HG02973 (cell line): ENCODE data around the gene ACTL10.

Source experiments
- ATAC-seq: cut with Tn5 transposase; IDR thresholded peaks from one replicate; pipeline ENCODE4 v1.9.1; 2021; ENCODE audit warnings: moderate library complexity; ENCODE audit not compliant: unreplicated experiment

ACTL10 gene

GRCh38 chr20:33676121-33676520, 9.4 kb downstream of the ACTL10 start:
- no peak for ATAC-seq

DNA sequence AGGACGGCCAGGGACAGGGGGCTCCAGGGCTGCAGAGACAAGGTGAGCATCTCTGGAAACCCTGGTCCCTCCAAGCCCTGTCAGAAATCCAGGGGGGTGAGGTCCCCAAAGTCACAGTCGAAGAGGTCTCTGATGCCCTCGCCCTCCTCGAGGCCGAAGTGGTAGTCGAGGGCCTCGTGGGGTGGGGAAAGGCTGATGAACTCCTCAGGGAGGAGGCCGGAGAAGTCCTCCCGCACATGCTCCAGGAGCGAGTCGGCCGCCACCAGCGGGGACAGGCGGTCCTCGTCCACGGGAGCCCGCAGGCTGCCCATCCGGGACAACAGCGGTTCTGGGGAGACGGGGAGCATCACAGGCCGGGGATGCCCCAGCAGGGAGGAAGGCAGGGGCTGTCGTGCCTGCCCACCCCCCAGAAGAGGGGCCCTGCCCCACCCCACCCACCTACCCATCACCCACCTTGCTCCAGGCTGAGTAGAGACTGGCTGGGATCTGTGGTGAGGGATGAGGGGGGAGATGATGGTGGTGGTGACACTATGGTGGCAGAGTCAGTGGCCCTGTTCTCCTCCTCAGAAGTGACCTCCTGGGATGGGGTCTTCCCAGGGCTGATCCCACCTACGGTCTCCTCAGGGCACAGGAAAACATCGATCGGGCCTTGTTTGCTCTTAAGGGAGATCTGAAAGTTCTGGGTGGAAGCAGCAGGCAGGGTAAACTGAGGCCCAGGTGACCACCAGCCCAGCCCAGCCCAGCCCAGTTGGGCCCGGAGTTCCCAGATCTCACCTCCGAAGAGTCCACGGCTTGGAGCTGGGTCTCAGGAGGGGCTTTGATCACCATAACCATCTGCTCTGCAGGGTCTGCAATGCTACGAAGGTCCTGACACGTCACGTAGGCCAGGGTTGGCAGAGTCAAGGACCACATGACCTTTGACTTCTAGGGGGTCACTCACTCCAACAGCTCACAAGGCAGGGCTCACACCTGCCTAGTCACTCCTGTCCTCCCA, 10.2 kb downstream of the ACTL10 start:
- ATAC-seq: no peak

DNA sequence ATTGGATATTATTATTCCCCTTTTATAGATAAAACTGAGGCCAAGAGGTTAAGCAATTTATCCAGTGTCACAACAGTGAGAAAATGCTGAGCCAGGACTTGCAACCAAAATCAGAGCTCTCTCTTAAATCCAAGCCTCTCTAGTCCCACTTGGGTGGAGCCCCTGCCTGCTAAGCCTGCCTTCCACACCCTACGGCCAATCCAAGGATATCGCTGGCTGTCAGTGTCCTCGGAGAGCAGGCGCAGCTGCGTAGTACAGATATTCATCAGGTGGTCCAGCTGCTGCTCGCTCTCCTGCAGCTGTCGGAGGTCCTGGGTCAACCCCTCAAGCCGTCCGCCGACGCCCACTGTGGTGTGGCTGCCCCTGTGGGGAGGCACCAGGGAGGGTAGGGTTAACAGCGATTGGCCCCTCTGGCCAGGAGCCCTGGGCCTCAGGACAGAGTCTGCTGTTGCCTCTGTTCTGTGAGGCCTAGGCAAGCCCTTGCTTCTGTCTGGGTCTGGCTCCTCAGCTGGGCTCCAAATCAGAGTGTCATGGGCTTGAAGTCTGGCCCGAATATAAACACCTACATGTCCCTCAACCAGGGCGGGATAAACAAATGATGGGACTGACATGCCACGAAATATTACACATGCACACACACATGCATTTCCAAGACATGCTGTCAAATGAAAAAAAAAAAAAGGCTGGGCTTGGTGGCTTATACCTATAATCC, 11.4 kb downstream of the ACTL10 start:
- no peak for ATAC-seq

DNA sequence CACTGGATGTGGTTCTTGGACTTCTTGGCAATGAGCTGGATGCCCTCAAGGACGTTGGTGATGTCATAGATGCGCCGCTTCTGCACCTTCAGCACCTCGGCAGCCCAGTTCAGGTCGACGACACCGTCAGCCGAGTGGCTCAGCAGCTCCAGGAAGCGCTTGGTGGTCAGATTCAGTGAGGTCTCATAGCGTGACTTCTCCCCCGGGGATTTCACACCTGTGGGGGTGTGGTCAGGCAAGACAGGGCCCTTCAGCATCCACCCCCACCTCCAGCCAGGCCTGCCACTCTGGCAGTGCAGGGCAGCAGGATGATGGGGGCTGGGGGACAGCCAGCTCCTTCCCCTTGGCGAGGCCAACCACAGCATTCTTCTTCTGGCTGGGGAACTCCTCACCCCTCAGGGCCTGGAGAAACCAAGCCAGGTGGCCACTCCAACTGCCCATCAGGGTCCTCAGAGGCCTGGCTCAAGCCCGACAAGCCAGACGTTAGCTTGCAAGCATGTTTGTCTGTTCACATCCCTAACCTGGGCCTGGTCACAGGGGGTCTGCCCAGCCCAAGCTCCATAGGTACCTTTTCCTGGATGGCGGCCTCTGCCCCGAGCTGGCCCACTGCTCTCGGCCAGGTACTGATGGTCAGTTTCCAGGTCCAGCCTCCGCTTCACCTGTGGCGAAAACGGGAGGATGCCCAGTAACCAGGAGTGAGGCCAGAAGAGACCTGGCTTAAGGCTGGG, 13.2 kb downstream of the ACTL10 start:
- ATAC-seq: no peak

DNA sequence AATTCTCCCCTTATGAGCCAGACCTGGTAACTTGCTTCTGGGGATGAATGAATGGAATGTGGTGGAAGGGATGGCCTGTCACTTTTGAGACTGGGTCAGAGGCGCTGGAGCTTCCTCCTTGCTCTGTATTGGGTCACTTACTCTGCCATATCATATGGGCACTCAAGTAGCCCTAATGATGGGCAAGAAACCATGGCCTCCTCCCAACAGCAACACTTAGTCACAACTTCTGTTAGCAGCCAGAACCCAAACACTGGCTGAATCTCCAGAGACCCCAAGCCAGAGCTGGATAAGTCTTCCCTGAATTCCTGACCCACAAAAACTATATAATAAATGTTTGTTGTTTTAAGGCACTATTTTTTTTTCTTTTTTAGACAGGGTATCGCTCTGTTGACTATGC, 13.9 kb downstream of the ACTL10 start:
- no peak for ATAC-seq

DNA sequence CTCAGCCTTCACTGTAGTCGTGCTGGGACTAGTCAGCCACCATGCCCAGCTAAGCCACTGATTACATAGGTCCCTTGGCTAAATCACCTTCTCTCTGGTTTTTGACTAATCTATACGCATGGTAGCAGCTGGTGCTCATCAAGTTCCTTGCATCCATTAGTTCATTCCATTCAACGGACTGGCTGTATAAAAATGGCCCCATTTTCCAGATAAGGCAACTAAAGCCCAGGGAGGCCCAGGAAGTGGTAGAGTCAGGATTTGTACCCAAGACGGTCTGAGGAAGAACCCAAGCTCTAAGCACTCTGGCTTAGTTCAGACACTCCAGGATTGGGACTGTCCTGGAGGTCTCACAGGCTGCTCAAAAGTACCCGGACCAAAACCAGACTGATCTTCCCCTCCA, 14.5 kb downstream of the ACTL10 start:
- no peak for ATAC-seq

DNA sequence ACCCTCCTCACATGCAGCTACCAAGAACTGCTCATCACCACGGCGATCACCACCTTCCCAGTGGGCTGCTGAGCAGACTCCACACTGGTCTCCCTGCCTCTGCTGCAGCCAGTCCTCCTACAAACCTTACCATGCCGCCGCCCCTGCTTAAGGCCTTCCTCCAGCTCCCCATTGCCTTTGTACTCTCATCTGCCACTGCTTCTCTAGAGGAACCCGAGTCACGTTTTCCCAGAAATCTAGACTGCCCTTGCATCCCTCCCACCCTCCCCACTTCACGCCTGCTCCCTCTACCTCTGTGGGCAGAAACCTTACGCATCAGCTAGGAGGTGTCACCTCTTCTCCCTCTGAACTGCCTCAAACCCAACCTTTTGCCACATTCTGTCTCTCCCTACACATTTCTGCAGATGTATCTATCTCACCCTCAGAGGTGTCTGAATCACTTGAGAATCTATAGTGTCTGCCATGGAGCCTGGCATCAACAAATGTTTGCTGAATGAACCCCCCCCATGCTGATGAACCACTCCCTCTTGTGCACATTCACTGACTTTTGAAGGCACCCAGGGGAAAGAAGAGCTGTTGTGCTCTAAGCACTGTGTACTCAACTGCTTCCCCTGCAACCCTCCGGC, 15.1 kb downstream of the ACTL10 start:
- no peak for ATAC-seq

DNA sequence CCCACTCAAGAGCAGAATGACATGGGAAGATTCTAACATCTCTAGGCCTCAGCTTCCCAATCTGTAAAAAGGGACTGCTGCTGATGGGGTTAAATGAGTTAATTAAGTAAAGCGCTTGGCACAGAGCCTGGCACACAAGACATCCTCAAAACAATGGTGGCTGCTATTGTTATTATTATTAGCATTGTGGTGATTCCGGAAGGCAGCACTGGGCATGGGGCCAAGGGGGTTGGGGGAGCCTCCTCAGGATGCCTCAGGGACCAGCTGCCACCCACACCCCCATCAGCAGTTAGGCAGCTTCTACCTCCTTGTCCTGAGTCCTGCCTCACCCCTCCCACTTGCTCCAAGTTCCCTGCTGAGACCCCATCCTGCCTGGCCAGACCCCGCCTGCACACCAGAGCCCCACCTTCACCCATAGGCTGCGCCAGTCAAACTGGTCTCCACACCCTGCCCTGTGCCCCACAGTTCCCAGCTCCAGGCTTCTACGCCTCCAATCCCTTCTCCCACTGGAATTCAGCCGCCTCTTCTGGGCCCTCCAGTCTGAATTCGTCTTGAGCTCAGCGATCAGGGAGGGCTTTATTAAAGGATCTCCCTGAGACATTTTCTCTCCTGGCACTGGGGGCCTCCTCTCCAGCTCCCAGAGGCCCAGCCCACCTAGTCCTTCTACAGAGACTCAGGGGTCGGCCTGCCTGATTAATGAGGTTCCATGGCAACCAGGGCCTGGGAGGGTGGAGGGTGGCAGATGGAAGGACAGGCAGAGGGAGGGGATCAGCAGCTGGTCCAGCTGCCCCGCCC, 18.0 kb downstream of the ACTL10 start:
- ATAC-seq: no peak

DNA sequence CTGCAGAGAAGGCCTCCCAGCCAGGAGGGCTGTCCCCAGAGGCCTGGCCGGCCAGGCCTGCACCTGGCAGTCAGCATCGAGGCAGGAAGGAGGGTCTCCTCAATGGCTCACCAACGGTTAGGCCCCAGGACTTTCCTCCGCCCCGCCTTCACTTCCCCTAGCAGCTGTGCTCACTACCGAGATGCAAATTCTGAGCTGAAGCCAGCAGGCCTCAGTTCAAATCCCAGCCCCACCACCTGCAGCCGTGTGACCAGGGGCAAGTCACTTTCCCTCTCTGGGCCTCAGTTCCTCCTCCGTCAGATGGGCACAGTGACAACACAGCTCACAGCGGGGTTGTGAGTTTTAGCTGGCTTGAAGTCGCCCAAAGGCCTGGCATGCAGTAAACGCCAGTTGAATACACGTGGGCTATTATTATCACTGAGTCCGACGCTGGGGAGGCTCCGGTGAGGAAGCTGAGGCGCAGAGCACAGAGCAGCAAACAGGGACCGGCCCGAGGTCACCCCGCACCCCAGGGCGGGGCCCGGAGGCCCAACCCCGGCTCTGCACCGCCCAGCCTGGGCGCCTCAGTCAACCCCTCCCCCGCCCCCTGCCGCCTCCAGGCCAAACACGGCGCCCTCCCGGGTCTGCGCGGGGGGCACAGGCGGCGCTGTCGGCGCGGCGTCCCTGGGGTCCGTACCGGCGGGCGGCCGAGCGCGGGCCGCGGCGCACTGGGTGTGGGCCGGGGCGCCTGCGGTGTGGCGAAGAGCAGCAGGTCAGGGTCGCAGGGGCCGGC, 18.8 kb downstream of the ACTL10 start:
- ATAC-seq: peak; percentile 35

DNA sequence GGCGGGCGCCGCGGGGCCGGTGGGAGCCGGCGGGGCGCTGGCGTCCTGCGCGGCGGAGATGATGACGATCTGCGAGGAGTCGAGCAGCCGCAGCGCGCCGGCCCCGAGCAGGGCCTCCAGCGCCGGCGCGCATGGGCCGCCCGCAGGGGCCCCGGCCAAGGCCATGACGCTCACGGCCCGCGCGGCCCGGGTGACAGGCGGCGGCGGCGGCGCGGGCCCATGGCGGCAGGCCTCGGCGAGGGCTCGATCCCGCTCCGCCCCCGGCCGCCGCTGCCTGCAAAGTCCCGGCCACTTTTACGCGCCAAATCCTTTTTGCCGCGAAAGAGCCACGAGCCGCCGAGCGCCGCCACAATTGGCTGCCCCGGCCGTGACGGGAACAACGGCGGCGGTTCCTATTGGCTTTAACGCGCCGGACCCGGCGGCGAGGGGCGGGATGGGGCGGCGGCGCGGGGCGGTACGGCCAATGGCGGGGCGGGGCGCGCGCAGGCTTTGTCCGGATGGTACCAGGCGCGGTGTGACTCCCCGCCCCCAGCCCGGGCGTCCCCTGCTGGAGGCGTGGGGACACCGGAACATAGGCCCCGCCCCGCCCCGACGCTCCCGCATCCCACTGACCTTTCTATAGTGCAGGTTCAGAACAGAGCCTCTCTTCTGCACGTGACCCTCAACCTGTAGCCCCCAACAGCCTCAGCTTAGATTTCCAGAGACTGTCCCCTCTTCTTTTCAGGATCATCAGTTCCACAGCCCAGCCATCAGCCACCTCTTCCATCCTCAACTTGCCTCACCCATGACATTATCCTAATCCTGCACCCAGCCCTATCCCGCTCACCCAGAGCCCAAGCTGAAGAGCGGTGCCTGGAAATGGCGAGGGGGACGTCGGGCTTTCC, 19.6 kb downstream of the ACTL10 start, which contains the start of gene E2F1:
Gene E2F1 (minus strand): TSS at position 286 of the 884 bp plus-strand sequence. CDS start 121 bp downstream, at position 165.
- peak; percentile 65 for ATAC-seq

GRCh38 chr20:33686984-33687366, 20.2 kb downstream of the ACTL10 start:
- no peak for ATAC-seq

- no peak for ATAC-seq
Observed at GRCh38 chr20:33687370-33687915, 20.7 kb downstream of the ACTL10 start.

- ATAC-seq: no peak
Observed at GRCh38 chr20:33687993-33688937, 21.5 kb downstream of the ACTL10 start.

DNA sequence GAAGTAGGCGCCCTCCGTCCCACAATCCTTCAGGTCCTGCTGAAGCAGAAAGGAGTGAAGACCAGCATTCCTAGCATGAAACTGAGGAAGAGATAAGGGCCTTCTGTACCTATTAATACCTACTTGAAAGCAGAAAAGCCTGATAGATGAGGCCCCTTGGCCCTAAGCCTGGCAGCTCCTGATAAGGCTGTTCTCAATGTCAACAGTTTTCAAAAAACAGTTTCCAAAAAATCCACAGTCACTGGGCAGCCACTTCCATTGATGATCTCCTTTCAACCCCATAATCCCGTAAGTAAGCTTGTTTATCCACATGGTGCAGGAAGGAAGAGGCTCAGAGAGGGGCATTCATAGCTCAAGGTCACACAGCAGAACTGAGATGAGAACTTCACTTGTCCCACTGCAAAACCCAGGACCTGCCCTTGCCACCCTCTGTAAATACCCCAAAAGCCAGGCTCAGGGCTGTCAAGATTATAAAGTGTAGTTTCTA, 22.2 kb downstream of the ACTL10 start:
- no peak for ATAC-seq

GRCh38 chr20:33689493-33689892, 22.8 kb downstream of the ACTL10 start:
- no peak for ATAC-seq

- ATAC-seq: no peak
Observed at GRCh38 chr20:33689973-33690372, 23.2 kb downstream of the ACTL10 start.

GRCh38 chr20:33693289-33693688, 26.5 kb downstream of the ACTL10 start:
- ATAC-seq: no peak
